IMR-90 (cell line): ENCODE measurements around the gene ACBD7.
A peak's percentile ranks its signal among the peaks of the same experiment; 100 is the strongest.

ENCODE experiments used
- RAD21 ChIP-seq: IDR thresholded peaks from 2 replicates; pipeline ENCODE4 v1.6.1; 2012; ENCODE audit warnings: low read length, improper control_type of control experiment
- TF ChIP-seq, protein P1 (sequence below): conservative IDR thresholded peaks from 2 replicates; pipeline ENCODE4 v1.5.1; 2012; ENCODE audit warnings: mild to moderate bottlenecking, low read depth, low read length, improper control_type of control experiment

GRCh38 chr10:15106352-15107013 lies 17.9 kb upstream of the ACBD7 start:
- TF ChIP-seq, protein P1, sequence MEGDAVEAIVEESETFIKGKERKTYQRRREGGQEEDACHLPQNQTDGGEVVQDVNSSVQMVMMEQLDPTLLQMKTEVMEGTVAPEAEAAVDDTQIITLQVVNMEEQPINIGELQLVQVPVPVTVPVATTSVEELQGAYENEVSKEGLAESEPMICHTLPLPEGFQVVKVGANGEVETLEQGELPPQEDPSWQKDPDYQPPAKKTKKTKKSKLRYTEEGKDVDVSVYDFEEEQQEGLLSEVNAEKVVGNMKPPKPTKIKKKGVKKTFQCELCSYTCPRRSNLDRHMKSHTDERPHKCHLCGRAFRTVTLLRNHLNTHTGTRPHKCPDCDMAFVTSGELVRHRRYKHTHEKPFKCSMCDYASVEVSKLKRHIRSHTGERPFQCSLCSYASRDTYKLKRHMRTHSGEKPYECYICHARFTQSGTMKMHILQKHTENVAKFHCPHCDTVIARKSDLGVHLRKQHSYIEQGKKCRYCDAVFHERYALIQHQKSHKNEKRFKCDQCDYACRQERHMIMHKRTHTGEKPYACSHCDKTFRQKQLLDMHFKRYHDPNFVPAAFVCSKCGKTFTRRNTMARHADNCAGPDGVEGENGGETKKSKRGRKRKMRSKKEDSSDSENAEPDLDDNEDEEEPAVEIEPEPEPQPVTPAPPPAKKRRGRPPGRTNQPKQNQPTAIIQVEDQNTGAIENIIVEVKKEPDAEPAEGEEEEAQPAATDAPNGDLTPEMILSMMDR, result peak; percentile 91
- TF ChIP-seq RAD21, result peak; percentile 88
